EL (cell line): ENCODE results near the gene ILKAP.

ENCODE experiments used
- DNase-seq: peaks from one replicate; pipeline ENCODE4 v3.0.0-alpha.2; 2016

Gene ILKAP

DNA sequence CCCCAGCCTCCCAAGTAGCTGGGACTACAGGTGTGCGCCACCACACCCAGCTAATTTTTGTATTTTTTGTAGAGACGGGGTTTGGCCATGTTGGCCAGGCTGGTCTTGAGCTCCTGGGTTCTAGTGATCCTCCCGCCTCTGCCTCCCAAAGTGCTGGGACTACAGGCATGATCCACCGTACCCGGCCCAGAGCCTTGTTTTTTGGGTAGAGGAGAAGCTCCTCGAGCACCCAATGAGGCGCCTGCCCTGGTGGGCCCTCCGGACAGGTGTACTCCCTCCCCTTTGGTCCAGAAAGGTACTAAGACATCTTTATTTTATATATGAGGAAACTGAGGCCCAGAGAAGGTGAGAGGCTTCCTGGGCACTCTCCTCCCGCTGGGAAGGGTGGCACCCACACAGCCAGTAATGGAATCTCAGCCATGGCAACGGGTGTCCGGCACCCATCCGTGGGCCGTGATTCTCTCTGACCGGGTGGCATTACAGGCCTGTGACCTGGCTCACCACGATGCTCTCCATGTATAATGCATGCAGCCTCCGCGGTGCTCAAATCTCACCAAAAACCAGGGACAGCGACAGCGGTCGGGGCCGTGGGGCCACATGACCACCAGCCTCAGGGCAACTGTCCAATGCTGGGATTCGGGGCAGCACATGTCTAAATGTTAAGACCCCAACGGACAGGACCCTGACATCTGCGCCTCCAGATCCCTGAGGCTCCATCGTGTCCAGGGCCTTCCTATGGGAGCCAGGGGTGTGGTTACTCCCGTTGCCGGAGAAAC, 81.8 kb downstream of the ILKAP start:
- DNase-seq: no peak

GRCh38 chr2:238120463-238121298, 82.8 kb downstream of the ILKAP start:
- peak; percentile 31 for DNase-seq
